Subcutaneous abdominal adipose tissue (tissue), 5 donors: ENCODE measurements around the gene EXD1.
"Not testable (repeated sequence)": the region's sequence is repeated elsewhere in the genome, so short reads cannot be mapped to it uniquely, and the experiment has no call there.

Experiments used
- H3K27ac ChIP-seq: one replicate; pipeline ENCODE4 v1.7.0; 2013; ENCODE audit warnings: low read depth, mild to moderate bottlenecking, inconsistent platforms, low read length, moderate library complexity
- H3K27me3 ChIP-seq, 5 donors: one replicate each; pipeline ENCODE4 v1.7.0; 2013; ENCODE audit warnings: low read length in 5 of 5, inconsistent platforms in 1 of 5; ENCODE audit not compliant: control insufficient read depth in 5 of 5, insufficient read depth in 4 of 5
- H3K36me3 ChIP-seq, 5 donors: one replicate each; pipeline ENCODE4 v1.7.0; 2013; ENCODE audit warnings: low read length in 5 of 5; ENCODE audit not compliant: control insufficient read depth in 5 of 5, insufficient read depth in 5 of 5
- H3K4me1 ChIP-seq, 5 donors: one replicate each; pipeline ENCODE4 v1.7.0; 2013; ENCODE audit warnings: low read length in 5 of 5, mild to moderate bottlenecking in 3 of 5, moderate library complexity in 1 of 5; ENCODE audit not compliant: control insufficient read depth in 5 of 5, insufficient read depth in 5 of 5
- H3K4me3 ChIP-seq, 5 donors: one replicate each; pipeline ENCODE4 v1.7.0; 2013; ENCODE audit warnings: low read length in 5 of 5, low read depth in 1 of 5
- H3K9ac ChIP-seq, 5 donors: one replicate each; pipeline ENCODE4 v1.7.0; 2013; ENCODE audit warnings: low read length in 5 of 5, mild to moderate bottlenecking in 4 of 5, moderate library complexity in 3 of 5
- H3K9me3 ChIP-seq, 5 donors: one replicate each; pipeline ENCODE4 v1.7.0; 2013; ENCODE audit warnings: low read length in 5 of 5; ENCODE audit not compliant: control insufficient read depth in 5 of 5
- donor health status: healthy.
- donor health status: healthy.
- donor health status: healthy.
- donor health status: healthy.
- donor health status: healthy.

EXD1 gene

DNA sequence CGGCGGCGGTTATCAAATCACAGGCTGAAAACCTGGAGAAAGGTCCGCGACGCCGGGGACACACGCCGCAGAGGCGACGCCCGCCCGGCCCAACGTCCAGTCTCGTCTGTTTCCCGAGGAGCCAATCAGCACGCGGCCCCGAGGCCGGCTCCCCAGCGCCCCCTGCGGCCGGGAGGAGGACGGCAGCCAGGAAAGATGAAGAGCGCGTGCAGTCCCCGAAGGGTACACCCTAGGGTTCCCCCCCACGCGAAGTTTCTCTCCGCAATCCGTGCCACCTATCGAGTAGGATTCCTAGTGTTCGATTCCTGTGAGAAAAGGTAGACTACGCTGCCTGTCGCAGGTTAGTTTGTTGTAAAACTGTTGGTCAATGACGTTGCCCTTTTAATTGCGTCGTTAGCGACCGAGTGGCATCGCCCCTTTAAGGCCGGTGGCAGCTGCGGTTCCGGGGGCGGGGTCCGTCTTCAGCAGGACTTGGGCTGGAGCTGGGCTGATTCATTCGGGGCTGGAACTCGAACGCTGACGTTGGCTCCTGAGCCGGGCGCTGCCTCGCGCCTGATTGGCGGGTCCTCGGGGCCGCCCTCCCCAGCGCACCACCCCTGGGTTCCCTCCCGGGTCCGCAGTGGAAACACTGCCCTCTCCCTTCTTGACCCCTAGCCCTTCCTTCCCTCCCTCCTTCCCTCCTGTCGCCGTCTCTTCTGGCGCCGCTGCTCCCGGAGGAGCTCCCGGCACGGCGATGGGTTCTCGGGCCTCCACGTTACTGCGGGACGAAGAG is at the start of gene EXD1, which contains the start of gene CHP1:
Gene EXD1, minus strand, starts transcription at position 108 of the 772 bp plus-strand sequence. CDS start 4,182 bp downstream, outside the sequence.
Gene CHP1, plus strand, starts transcription at position 619 of the 772 bp plus-strand sequence. Its CDS starts 115 bp downstream, at position 734.
- Histone ChIP-seq H3K4me3 (peak within 1 kb of the TSS; percentile 91 to 98 (median 93)), H3K36me3 (peaks cover 0 to 4% (median 0%) of the 10 kb centered on the region in 5 donors), H3K27ac (peak within 1 kb of the TSS; percentile 97), H3K4me1 (peaks cover 4 to 37% (median 30%) of the 10 kb centered on the region in 5 donors), H3K27me3 (no peaks in the 10 kb centered on the region), H3K9ac (peak within 1 kb of the TSS; percentile 72 to 98 (median 96)), H3K9me3 (no peaks in the 10 kb centered on the region)

GRCh38 chr15:41279535-41280283 is 49.2 kb upstream of the EXD1 start:
- no peak overlapping the region for H3K9ac ChIP-seq
- peaks cover 0 to 13% (median 5%) of the 10 kb centered on the region in 5 donors for H3K4me1 ChIP-seq
- no peaks in the 10 kb centered on the region for H3K9me3 ChIP-seq

GRCh38 chr15:41278319-41278718 is 47.8 kb upstream of the EXD1 start:
- Histone ChIP-seq H3K36me3 (peaks cover 21 to 58% (median 49%) of the 10 kb centered on the region in 5 donors), H3K4me1 (peaks cover 0 to 5% (median 0%) of the 10 kb centered on the region in 5 donors), H3K9ac (no peak overlapping the region), H3K9me3 (no peaks in the 10 kb centered on the region), H3K27ac (no peak overlapping the region), H3K4me3 (no peak overlapping the region), H3K27me3 (no peaks in the 10 kb centered on the region)

More at GRCh38 chr15:41279535-41280283, 49.2 kb upstream of the EXD1 start:
- H3K4me3 ChIP-seq = no peak overlapping the region
- H3K27ac ChIP-seq = no peak overlapping the region
- peaks cover 21 to 49% (median 43%) of the 10 kb centered on the region in 5 donors for H3K36me3 ChIP-seq
- H3K27me3 ChIP-seq = no peaks in the 10 kb centered on the region

- Histone ChIP-seq H3K9ac (no peak overlapping the region), H3K27ac (no peak overlapping the region), H3K4me3 (no peak overlapping the region), H3K4me1 (no peaks in the 10 kb centered on the region), H3K27me3 (no peaks in the 10 kb centered on the region), H3K9me3 (no peaks in the 10 kb centered on the region), H3K36me3 (peaks cover 21 to 70% (median 50%) of the 10 kb centered on the region in 5 donors)
Measured at GRCh38 chr15:41276831-41277230, 46.3 kb upstream of the EXD1 start.

DNA sequence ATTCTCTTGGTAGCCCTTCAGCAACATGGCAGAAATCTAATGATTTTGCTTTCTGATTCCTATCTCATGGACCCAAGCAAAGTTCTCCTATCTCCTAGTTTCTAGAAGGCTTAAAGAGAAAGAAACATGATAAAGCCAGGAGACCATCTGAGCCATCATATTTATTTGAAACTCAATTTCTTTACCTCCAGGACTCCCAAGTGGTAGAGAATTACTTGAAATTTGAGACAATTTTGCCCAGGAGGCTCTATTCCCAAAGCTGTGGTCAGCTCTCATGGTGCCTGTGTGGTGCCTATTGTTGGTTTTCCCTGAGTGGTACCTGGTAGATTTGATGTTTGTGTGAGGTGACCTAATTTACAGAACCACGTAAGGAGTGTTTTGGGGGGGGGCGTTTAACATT is 39.3 kb upstream of the EXD1 start:
- H3K4me1 ChIP-seq = peaks cover 0 to 5% (median 2%) of the 10 kb centered on the region in 5 donors
- H3K4me3 ChIP-seq = no peak overlapping the region
- no peak overlapping the region for H3K9ac ChIP-seq
- H3K27me3 ChIP-seq = no peaks in the 10 kb centered on the region
- peaks cover 10 to 47% (median 33%) of the 10 kb centered on the region in 5 donors for H3K36me3 ChIP-seq
- no peaks in the 10 kb centered on the region for H3K9me3 ChIP-seq
- H3K27ac ChIP-seq = no peak overlapping the region

DNA sequence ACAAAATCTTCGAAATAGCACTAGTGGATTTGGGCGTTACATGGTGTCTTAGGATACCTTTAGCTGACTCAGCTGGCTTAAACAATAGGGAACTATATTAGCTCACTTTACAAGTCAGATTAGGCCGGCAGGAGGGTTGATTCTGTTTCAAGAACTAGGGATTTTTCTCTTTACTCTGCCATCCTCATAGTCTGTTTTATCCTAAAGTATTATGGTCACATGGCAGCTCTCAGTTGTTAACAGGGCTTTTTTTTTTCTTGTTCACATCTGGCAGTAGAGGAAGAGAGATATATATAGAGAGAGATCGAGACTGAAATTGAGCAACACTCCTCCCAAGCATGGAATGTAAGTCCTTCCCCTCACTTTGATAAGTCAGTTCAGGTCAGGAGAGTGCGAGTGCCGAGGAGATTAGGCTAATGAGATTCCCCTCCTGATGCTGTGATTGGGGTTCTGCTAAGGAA is 33.4 kb upstream of the EXD1 start:
- peaks cover 1 to 39% (median 30%) of the 10 kb centered on the region in 5 donors for H3K4me1 ChIP-seq
- peaks cover 6 to 34% (median 20%) of the 10 kb centered on the region in 5 donors for H3K36me3 ChIP-seq
- H3K9ac ChIP-seq = peak overlapping the region in 2 of 5 donors; percentile 27 to 39
- no peak overlapping the region for H3K4me3 ChIP-seq
- no peaks in the 10 kb centered on the region for H3K27me3 ChIP-seq
- no peaks in the 10 kb centered on the region for H3K9me3 ChIP-seq
- H3K27ac ChIP-seq = peak overlapping the region; percentile 74

DNA sequence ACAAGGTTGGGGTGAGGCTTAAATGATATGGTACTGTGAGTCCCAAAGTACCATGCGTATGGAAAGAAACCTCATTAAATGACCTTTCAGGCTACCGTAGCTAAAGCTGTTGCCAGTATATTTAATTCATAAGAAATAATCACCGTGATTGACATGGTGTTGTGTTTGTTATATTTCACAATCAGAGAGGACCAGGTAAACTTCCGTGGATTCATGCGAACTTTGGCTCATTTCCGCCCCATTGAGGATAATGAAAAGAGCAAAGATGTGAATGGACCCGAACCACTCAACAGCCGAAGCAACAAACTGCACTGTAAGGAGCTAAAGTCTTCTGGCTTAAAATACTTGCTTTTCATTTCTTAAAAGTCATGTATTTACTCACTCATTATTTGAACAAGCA is 32.0 kb upstream of the EXD1 start:
- H3K9ac ChIP-seq = no peak overlapping the region
- H3K27me3 ChIP-seq = no peaks in the 10 kb centered on the region
- H3K4me1 ChIP-seq = peaks cover 2 to 53% (median 43%) of the 10 kb centered on the region in 5 donors
- peaks cover 10 to 37% (median 24%) of the 10 kb centered on the region in 5 donors for H3K36me3 ChIP-seq
- peak overlapping the region; percentile 54 for H3K27ac ChIP-seq
- H3K4me3 ChIP-seq = no peak overlapping the region
- H3K9me3 ChIP-seq = no peaks in the 10 kb centered on the region

DNA sequence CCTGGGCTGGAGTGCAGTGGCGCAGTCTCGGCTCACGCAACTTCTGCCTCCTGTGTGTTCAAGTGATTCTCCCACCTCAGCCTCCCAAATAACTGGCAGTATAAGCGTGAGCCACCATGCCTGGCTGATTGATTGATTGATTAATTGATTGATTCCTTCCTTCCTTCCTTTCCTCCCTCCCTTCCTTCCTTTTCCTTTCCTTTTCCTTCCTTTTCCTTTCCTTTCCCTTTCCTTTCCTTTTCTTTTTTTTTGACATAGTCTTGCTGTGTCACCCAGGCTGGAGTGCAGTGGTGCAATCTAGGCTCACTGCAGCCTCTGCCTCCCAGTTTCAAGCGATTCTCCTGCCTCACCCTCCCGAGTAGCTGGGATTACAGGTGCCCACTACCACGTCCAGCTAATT is 30.4 kb upstream of the EXD1 start:
- not testable (repeated sequence) for H3K9me3 ChIP-seq, H3K9ac ChIP-seq, H3K4me3 ChIP-seq, H3K27me3 ChIP-seq
- H3K27ac ChIP-seq = peak overlapping the region; percentile 77
- H3K4me1 ChIP-seq = peaks cover 2 to 65% (median 52%) of the 10 kb centered on the region in 5 donors
- H3K36me3 ChIP-seq = peaks cover 10 to 37% (median 21%) of the 10 kb centered on the region in 5 donors

DNA sequence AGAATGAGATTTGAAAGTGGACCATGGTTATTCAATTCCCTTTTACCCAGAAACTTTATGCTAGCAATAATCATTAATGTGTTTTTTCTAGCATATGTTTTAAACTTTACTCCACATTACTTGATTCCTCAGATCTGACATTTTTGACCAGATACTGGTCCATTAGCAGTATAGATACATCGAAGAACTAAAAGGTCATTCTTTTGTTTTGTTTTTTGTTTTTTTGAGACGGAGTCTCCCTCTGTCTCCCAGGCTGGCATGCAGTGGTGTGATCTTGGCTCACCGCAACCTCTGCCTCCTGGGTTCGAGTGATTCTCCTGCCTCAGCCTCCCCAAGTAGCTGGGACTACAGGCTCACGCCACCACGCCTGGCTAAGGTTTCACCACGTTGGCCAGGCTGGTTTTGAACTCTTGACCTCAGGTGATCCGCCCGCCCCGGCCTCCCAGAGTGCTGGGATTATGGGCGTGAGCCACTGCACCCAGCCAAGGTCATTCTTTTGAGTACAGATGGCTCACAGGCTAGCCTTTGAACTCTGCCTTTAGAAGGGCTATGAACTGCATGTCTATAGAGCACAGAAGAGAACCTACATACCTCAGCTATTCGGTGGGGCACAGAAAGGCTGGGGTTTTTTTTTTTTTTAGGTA is 29.1 kb upstream of the EXD1 start:
- Histone ChIP-seq H3K27me3 (no peaks in the 10 kb centered on the region), H3K4me3 (no peak overlapping the region), H3K36me3 (peaks cover 9 to 32% (median 18%) of the 10 kb centered on the region in 5 donors), H3K27ac (peak overlapping the region; percentile 77), H3K9me3 (no peaks in the 10 kb centered on the region), H3K4me1 (peaks cover 2 to 62% (median 50%) of the 10 kb centered on the region in 5 donors), H3K9ac (peak overlapping the region in 4 of 5 donors; percentile 21 to 63 (median 43))
